HuH-7 (cell line): Measurements from ENCODE around the gene NOC2L.

Experiments used
- DNase-seq: peaks from one replicate; pipeline ENCODE4 v3.0.0; 2011; ENCODE audit warnings: low spot score

NOC2L gene

DNA sequence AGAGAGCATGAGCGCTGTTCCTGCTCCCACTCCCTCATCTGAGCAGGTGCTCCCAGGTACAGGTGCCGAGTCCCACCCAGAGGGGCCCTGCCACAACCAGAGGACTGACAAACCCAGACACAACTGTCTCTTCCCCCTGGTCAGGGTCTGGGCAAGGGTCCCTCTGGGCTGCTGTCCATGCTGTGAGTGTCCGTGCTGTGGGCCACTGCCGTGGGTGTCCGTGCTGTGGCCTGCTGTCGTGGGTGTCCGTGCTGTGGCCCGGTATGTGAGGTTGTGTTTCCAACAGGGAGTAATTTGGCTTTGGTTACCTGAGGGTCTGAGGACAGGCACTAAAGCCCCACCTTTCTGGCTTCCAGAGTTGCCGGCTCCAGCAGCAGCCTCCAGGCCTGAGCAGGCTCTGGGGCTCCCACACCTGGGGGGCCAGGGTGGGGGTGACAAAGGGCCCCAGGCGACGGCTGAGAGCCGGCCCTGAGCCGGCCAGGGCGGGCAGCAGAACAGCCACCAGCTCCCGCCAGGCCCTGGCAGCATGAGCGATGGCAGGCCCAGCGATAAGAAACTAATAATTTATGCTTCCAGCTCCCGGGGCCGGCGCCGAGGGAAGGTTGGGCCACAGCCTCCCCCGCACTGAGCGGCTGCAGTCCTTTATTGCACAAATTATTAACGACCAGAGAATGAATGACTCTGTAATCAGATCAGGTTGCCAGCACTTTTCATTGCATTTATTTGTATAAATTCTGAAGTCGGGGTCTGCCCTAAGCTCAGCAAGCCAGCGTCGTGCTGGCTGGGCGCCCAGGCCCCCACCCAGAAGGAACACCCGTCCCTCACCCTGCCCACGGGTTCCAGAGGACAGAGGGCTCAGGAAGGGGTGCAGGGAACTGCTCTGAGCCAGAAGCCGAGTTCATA lies 42.6 kb downstream of the NOC2L start:
- DNase-seq, result no peak

DNA sequence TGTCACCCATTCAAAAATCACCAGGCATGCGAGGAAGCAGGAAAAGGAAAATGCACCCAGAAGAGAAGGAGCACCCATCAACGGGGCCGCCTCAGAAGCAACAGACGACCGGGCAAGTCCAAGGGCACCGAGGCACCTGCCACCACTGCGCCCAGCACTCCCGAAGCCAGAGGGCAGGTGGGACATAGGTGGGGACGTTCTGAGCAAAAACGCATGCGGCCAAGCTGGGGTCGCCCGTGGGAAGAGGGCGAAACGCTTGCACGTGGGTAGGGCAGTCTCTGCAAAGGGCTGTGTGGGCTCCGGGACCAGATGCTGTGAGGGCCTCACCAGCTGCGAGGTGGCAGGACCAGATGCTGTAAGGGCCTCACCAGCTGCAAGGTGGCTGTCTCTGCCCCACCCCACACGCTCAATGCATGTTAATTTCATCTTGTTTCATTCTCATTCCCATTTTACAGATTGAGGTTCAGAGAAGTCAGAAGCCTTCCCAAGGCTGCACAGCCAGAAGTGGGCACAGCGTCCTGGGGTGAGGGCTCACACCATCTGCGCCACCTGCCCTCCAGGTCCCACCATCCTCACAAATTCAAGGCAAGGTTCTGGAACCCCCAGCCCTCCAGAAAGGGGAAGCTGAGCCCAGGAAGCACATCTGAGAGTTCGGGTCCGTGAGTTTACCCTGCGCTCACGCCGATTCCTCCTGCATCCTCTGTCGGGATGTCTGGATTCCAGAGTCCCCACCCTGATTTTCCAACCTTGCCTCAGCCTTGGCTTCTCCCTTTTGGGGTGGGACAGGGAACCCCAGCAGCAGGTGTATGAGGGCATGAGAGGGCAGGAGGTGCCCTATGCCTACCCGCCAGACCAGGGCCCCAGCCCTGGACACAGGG lies 43.5 kb downstream of the NOC2L start:
- DNase-seq, result no peak

DNA sequence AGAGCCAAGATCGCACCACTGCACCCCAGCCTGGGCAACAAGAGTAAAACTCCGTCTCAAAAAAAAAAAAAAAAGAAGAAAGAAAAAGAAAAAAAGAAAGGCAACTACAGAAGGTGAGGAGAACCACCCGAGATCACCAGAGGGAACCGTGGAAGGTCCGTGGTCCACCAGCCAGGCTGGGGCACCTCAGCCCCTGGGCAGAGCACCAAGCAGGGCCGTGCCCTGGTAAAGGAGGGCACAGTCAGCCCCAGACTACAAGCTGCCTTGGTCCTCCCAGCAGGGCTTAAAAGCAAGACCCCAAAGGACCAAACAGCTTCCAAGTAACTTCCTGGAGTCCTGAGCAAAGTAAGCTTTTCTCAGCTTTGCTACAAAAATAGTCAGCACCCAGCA lies 44.2 kb downstream of the NOC2L start:
- DNase-seq, result no peak

DNA sequence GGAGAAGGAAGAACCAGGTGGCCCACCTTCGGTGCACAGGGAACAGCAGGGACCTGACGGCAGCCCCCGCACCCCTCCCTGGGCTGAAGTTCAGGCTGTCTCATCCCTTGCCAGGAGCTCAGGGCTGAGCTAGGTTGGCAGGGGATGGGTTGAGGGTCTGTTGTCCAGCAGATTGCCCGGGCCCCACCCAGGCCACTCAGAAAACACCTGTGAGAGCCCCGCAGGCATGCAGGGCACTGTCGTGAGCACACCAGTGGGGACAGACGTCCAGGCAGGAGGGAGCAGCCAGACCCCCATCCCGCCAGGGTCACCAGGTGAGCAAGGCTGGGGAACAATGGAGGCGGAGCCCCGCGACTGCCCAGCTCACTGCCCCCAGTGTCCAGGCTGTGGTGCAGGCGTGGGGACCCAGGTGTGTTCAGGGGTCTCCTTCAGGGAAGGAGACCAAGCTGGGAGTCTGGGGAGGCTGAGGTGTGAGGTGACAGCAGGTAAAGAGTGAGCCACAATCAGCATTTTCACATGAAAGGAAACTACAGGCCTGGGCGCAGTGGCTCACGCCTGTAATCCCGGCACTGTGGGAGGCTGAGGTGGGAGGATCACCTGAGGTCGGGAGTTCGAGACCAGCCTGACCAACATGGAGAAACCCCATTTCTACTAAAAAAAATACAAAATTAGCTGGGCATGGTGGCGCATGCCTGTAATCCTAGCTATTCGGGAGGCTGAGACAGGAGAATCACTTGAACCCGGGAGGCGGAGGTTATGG lies 44.7 kb downstream of the NOC2L start:
- DNase-seq, result no peak

DNA sequence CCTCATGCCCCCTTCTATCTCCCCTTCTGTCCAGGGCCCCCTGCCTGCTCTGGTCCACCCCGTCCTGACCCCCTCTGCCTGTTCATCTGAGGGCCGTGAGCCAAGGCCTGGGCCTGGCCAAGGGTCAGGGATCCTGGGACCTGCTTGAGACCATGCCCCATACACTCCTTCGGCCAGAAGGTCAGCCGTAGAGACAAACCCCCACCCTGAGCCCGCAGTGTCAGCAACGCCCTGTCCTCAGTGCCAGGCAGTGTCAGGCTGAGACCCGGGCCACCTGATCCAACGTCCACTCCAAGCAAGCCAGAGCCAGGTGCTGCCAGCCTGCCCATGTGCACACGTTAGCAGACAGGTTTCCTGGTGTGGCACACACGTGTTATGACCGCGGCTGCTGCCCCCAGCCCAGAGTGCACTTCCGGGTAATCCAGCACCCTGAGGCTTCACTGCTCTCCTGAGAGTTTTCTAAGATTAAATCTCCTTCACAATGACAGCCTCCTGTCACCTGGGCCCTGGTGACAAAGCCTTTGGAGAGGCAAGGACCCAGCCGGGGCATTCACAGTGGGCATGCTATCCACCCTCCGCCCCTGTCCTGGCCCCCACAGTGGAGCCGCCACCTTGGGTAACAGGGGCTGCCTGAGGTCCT lies 45.4 kb downstream of the NOC2L start:
- no peak for DNase-seq

DNA sequence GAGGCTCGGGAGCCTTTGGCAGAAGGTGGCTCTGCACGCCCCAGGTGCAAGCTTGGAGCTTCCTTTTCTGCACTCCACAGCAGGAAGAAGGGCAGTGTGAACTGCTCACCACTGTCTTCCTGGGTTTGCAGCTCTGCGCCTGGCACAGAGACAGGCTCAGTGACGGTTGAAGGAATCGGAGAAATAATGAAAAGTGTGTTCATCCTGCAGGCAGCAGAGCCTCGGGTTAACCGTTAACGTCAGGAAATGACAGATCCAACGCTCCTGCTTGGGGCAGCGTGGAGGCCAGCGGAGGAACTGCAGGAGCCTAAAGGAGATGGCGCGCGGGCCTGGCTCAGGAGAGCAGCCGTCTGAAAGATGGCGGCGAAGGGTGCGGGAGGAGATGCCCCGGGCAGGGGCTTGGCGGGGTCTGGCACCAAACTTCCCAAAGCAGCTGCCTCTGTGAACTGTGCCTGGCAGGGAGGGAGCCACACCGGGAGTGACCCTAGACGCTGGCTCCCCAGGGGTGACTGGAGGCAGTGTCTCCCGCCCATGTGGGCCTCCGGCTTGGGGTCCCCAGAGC lies 46.2 kb downstream of the NOC2L start:
- peak; percentile 80 for DNase-seq

DNA sequence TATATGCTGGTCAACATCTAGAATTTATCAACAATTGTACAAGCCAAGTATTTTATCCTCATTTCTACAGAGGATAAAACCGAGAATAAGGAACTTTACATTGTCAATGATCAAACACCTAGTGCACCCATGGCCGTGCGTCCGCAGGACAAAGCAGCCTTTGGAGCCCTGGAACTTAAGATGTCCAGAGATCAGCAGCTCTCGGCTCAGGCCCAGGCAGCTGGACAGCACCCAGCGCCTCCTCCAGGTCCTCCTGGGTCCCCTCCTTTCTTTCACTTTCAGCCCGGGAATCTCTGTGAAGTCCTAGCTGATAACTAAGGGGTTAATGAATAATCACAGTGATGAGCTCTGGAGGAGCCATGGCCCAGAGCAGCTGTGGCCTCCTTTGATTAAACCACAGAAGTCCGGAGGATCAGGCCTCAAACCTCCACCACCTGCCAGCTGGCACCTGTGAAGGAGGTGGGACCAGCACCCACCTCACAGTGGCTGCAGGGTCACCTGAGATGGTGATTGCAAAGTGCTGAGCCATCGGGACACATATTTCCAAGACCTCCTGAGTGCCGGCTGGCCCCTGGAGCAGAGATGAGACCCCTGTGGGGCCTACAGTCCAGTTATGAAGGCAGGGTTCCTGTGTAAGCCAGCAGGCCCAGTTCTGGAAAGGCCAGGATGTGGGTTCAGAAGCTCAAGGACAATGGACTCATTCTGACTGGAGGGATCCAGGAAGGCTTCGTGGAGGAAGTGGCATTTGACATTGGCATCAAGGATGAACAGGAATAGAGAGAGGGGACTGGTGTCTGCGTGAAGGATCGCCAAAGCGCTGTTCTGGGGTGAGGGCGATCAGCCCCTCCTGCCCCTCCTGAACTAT lies 46.9 kb downstream of the NOC2L start:
- no peak for DNase-seq

DNA sequence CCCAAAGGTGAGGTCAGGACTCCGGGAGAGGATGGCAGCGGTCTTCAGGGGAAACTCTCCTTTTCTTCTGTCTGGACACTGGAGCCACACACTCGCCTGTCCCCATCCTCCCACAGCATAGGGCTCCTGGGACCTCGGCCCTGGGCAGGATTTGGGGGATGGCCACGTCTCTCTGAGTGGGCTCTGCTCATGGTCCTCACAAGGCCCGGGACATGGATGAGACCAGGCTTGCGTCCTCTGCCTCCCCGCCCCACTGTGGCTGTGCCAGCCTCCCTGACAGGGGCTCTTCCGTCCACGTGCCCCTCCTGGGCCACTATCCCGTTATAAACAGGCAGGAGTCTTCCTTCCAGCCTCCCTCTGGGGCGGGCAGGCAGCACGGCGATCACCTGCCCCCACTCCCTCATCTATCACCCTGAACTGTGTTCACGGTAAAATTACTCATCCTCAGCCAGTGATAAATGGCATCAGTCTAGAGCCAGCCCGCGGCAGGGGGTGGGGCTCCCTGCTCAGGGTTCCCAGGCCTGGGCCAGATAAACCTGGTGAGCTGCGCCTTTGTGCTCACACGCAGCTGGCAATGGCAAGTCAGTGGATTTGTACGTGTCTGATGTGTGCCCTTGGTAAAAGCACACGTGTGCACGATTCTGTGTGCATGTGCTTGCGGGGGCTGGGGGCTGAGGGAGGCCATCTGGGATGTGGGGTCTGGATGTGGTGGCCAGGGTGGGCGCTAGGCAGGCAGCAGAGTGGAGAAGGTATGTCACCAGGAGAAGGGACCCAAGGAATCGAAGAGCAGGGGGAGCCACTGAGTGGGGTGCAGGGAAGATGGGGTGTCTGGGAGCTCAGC lies 48.0 kb downstream of the NOC2L start:
- peak; percentile 4 for DNase-seq

DNA sequence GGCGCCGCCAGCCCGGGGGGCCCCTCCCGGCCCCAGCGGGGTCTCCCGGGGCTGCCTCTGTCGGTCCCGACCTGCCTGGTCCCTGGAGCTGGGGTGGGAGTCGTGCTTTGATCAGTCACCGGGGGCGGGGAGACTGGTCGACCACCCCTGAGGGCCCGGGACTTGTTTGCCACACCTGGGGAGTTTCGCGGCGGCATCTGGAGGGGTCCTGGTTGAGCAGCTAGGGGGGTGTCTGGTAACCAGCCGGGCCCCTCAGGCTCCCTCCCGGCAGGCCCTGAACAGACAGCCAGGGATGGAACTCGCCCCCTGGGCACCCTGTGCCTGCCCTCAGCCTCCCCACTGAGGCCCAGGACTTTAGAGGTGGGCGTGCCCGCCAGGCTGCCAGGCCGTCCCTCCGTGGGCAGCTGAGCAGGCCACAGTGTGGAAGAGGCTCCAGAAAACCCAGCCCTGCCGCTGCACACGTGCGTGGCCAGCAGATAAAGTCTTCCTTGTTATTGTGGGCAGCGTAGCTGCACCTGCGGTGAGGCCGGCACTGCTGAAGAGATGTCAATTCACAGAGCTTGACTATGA lies 48.7 kb downstream of the NOC2L start:
- peak; percentile 4 for DNase-seq

DNA sequence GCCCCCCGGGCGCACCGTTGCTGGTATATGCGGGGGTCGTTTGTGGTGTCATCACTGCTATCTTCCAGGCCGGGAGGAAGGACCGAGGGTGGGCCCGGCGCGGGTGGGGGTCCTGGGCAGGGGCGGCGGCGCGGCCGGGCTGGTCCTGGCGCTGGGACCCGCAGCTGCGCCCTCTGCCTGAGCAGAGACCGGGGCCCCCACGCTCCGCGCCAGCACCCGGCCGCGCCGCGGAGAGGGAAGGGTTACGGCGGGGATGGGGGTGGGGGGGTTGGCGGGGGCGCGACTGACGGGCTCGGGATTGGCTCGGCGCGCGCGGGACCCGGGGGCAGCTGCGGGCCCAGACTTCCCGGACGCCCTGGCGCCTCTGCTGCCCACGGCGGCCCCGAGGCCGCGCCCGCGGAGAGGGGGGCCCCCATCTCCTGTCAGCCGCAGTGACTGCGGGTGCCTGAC lies 49.2 kb downstream of the NOC2L start:
- no peak for DNase-seq

DNA sequence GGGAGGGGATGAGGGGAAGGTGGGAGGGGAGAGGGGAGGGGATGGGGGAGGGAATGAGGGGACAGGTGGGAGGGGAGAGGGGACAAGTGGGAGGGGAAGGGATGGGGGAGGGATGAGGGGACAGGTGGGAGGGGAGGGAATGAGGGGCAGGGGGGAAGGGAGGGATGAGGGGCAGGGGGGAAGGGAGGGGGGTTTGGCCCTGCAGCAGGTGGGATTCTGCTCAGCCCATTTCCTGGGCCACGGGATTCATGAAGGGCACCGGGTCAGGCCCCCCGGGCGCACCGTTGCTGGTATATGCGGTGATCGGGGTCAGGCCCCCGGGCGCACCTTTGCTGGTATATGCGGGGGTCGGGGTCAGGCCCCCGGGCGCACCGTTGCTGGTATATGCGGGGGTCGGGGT lies 50.4 kb downstream of the NOC2L start:
- DNase-seq, result no peak

DNA sequence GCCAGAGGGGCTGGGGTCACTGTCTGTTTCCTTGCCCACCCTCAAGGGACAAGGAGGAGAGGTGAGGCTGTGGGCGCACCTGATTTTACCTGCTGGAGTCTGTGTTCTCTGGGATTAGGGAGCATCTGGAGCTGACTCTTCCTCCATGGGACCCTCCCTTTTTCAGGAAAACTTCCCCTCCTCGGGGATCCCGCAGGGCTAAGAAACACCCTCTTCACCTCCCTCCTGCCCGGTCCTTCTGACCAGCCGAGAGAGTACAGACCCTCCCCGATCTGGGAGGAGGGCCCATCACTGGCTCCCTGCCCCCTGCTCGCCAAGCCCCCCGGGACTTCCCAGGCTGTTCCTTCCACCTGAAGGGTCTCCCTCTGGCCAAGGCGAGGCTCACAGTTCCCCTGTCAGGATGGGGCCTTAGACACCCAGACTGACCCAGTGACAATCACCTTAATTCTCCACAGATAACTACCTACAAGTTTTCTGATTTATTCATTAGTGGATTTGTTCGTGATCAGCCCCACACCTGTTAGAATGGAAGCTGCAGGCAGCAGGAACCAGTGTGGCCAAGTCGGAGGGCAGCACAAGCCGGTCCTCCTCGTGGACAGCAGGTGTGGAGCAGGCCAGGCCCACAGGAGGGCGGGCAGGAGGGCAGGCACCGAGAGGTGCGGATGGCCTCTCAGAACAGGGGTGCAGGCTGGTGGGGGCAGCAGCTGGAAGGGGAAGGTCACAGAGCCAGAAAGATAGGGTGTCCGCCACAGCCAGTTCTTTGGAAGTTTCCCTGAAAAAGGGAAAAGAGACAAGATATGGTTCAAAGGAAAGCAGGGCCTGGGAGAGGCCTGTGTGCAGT lies 51.2 kb downstream of the NOC2L start:
- peak; percentile 12 for DNase-seq

DNA sequence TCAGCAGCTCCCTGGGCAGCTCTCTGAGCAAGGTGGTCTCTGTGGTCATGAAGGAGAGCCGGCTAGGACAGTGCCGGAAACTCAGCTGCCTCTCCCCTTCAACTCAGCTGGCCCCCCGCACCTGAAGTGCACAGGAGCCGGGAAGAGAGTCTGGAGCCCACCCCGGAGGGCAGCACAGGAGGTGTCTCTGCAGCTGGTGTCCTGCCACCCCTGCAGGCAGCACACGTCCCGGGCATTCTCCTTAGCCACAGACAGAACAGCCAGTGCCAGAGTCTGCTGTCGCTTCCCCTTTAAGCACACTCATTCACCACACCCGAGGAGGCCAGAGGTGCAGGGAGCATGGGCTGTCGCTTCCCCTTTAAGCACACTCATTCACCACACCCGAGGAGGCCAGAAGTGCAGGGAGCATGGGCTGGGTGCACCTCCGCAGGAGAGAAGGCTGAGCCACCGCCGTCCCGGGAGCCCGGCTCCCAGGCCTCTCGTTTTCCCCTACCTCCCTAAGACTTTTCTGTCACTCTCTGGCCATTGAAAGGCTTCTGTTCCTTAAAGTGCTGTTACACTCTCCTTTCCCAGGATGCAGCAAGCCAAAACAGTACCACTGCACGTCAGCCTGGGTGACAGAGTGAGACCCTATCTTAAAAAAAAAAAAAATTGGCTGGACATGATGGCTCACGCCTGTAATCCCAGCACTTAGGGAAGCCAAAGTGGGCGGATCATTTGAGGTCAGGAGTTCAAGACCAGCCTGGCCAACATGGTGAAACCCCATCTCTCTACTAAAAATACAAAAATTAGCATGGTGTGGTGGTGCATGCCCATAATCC lies 52.2 kb downstream of the NOC2L start:
- DNase-seq, result peak; percentile 9

DNA sequence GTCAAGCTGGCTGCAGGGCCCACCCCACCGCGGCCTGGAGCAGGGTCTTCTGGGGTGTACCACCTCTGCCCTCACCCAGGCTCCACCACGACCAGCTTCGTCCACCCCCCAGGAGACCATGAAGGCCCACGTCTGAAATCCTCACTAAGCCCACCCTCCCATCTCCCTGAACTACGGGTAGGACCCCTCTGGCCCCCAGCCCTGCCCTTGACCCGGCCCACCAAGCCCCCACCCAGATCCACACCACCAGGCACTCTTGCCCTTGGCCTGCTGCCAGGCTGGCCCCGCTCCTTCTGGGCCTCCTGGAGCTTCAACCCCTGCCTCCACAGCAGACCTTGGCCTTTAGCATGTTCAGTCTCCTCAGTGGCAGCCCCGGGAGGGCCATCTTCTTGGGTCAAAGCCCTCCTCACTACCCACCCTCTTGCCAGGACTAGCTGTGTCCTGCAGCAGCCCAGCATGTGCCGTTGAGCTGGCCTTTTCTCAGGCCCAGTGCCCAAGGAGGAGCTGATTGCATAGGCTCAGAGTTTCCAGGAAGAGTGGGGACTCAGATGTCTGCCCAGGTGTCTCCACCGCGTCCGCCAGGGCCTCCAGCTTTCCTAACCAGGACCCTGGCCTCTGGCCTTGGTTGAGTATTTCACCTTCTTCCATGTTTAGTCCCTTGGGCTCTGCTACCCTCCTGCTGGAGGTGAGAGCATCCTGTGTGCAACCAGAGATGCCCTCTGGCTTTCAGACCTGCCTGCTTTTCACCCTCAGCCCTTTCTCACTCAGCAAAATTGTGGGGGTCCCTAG lies 53.1 kb downstream of the NOC2L start:
- peak; percentile 9 for DNase-seq

DNA sequence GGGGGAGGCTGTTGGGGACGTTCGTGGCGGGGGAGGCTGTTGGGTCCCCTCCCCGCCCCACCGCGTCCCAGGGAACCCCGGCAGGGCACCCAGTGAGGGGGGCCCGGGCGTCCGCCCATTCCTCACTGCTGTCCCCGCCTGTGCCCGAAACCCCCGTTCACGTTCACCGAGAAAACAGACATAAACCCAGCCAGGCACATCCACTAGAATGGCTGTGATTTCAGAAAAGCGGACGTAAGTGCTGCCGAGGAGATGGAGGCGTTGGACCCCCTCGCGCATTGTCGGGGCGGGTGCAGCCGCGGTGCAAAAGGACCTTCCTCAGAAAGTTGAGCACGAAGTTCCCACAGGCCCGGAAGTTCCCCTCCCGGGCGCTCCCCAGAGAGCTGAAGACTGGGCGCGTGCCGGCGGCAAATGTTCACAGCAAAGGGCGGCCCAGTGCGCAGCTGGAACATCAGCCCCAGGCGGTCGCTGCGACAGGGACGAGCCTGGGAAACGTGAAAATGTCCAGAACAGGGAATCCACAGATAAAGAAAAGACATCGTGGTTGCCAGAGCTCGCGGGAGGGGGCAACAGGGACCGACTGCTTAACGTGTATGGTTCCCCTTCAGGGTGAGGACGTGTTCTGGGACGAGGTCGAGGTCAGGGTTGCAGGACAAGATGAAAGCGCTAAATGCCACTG lies 53.8 kb downstream of the NOC2L start:
- peak; percentile 17 for DNase-seq
